Keratinocyte (primary cell): ENCODE data around the gene BOD1L1. TPM values are rescaled to one million over a fixed set of nuclear protein-coding genes. Genes with fewer than 3 reads are reported as not detected.
A peak's percentile ranks its signal among the peaks of the same experiment; 100 is the strongest.

ENCODE experiments used
- DNase-seq: peaks from one replicate; pipeline ENCODE4 v3.0.0-alpha.2; 2011; ENCODE audit warnings: low read depth, missing footprints, low spot score
- FAIRE-seq: peaks from 2 replicates; lab custom pipeline; 2011; peaks lifted over from hg19 to GRCh38; lab: Jason Lieb, UNC
- H2AFZ ChIP-seq: 2 replicates; pipeline ENCODE4 v1.6.0; 2012; ENCODE audit warnings: low read length, control low read depth, inconsistent platforms; ENCODE audit not compliant: control insufficient read depth
- H3K27ac ChIP-seq: 2 replicates; pipeline ENCODE4 v1.5.1; 2011; ENCODE audit warnings: low read length; ENCODE audit not compliant: control insufficient read depth, insufficient read depth
- H3K27me3 ChIP-seq: 3 replicates; pipeline ENCODE4 v1.6.0; 2011; ENCODE audit warnings: low read length; ENCODE audit not compliant: control insufficient read depth, insufficient read depth; ENCODE audit errors: extremely low read depth
- H3K36me3 ChIP-seq, 2 experiments: 2 replicates in 1 of 2; 3 replicates in 1 of 2; pipeline ENCODE4 v1.5.1; 2011; ENCODE audit warnings: low read length in 2 of 2, mild to moderate bottlenecking in 1 of 2; ENCODE audit not compliant: control insufficient read depth in 2 of 2, insufficient read depth in 2 of 2; ENCODE audit errors: extremely low read depth in 1 of 2
- H3K4me1 ChIP-seq: 3 replicates; pipeline ENCODE4 v1.5.1; 2011; ENCODE audit warnings: low read length; ENCODE audit not compliant: control insufficient read depth, insufficient read depth; ENCODE audit errors: extremely low read depth
- H3K4me2 ChIP-seq: 3 replicates; pipeline ENCODE4 v1.6.0; 2011; ENCODE audit warnings: low read depth, low read length; ENCODE audit not compliant: control insufficient read depth, insufficient read depth; ENCODE audit errors: extremely low read depth
- H3K4me3 ChIP-seq, 3 experiments: fragments of 200-600 bp in 1 of 3; sonication (generic) in 1 of 3; 2 replicates in 2 of 3; 3 replicates in 1 of 3; pipeline ENCODE4 v1.5.1; 2011 to 2016; ENCODE audit warnings: low read length in 3 of 3, mild to moderate bottlenecking in 3 of 3, control low read depth in 2 of 3, inconsistent platforms in 1 of 3, low read depth in 1 of 3, mixed read lengths in 1 of 3, mixed run types in 1 of 3, moderate library complexity in 1 of 3; ENCODE audit not compliant: control insufficient read depth in 2 of 3, insufficient read depth in 2 of 3; ENCODE audit errors: extremely low read depth in 1 of 3
- H3K79me2 ChIP-seq: 2 replicates; pipeline ENCODE4 v1.6.0; 2012; ENCODE audit warnings: low read length; ENCODE audit not compliant: control insufficient read depth, insufficient read depth
- H3K9ac ChIP-seq: 3 replicates; pipeline ENCODE4 v1.6.0; 2011; ENCODE audit warnings: low read length; ENCODE audit not compliant: control insufficient read depth, insufficient read depth; ENCODE audit errors: extremely low read depth
- H3K9me1 ChIP-seq: 3 replicates; pipeline ENCODE4 v1.6.0; 2011; ENCODE audit warnings: low read length; ENCODE audit not compliant: control insufficient read depth, insufficient read depth; ENCODE audit errors: extremely low read depth
- H3K9me3 ChIP-seq: 2 replicates; pipeline ENCODE4 v1.5.1; 2012; ENCODE audit warnings: low read depth, low read length; ENCODE audit not compliant: control insufficient read depth
- H4K20me1 ChIP-seq: 3 replicates; pipeline ENCODE4 v1.6.0; 2011; ENCODE audit warnings: low read length; ENCODE audit not compliant: control insufficient read depth, insufficient read depth; ENCODE audit errors: extremely low read depth
- EZH2 ChIP-seq: IDR thresholded peaks from one replicate; pipeline ENCODE4 v1.6.1; 2012; ENCODE audit warnings: inconsistent platforms, mild to moderate bottlenecking, low read length, moderate library complexity
- dilution Hi-C: fragments of 300-500 bp; cut with MboI; formaldehyde crosslinking; loops from one replicate; pipeline ENCODE4 v1.7.0; 2020; ENCODE audit warnings: low sequenced_read_pairs; ENCODE audit not compliant: extremely low pct_ligation_motif_present
- polyA plus RNA-seq, 5 experiments: library from polyadenylated mRNA; depleted of rRNA in 3 of 5; stranded (reverse) in 3 of 5; stranded (forward) in 1 of 5; unstranded in 1 of 5; fragments of >200 nt; gene quantifications; 1 replicate in 1 of 5; 2 replicates in 3 of 5; 3 replicates in 1 of 5; pipeline versions ENCODE4 v1.2.1 to v1.2.3, GENCODE V29; 2011 to 2012; ENCODE audit warnings: missing spikeins in 2 of 5, low read depth in 1 of 5, low replicate concordance in 1 of 5
- TF ChIP-seq, protein P1 (sequence below), 3 experiments: IDR thresholded peaks in 1 of 3; conservative IDR thresholded peaks in 1 of 3; optimal IDR thresholded peaks in 1 of 3; 2 replicates in 2 of 3; 3 replicates in 1 of 3; pipeline versions ENCODE3 to v1.5.1; 2011; ENCODE audit warnings: low read length in 3 of 3, mild to moderate bottlenecking in 3 of 3, moderate library complexity in 2 of 3, control low read depth in 1 of 3, inconsistent platforms in 1 of 3; ENCODE audit not compliant: insufficient read depth in 2 of 3; ENCODE audit errors: extremely low read depth in 1 of 3

The BOD1L1 gene
- polyA plus RNA-seq, 1 donor (not counting 4 experiments of a cell fraction or from before 2014, with no cell fraction given): 20.6 TPM

DNA sequence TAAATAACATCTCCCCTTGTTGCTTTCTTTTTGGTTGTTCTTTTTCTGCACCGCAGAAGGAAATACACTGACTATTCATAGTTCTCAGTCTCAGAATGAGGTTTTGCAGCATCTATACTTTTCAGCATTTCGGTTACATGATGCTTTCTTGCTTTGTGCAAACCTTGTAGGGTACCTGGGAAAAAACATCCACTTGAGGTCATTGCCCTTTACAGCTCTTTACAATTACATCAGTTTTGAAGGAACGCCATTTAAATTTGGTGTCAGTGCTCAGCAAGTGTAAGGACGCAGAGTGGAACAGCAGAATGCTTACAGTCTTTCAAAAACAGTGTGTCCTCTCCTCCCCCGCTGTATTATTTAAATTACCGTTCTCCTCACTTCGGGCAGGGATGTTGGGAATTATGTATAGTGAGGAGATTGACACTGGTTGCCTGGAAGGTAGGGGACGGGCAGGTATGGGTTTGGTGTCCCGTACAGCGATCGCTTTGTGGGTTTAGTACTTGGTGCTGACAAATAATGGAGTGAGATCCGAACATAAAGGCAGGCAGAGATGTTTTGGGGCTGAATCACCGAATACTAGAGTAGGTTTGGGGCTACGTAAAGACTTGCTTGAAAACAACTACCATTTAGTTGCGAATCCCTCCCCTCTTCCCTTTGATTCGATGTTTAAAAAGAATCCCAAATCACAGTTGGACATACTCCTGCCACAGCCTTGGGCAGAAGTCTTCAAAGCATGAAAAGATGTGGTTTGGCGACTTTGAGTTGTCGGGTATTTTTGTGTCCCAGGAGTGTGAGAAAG is 81.2 kb downstream of the BOD1L1 start:
- dilution Hi-C loops: no loop called here
- Histone ChIP-seq H3K4me1 (peaks cover 18% of the 10 kb centered on the region), H2AFZ (peak overlapping the region; percentile 80), H3K79me2 (no peaks in the 10 kb centered on the region), H3K27ac (no peak overlapping the region), H3K27me3 (peaks cover 56% of the 10 kb centered on the region), H3K4me3 (peak overlapping the region in 1 of 3 experiments; percentile 51), H3K36me3 (no peaks in the 10 kb centered on the region), H3K4me2 (peak overlapping the region; percentile 68), H3K9me1 (no peaks in the 10 kb centered on the region), H3K9me3 (peaks cover 2% of the 10 kb centered on the region), H3K9ac (no peak overlapping the region), H4K20me1 (no peaks in the 10 kb centered on the region)
- DNase-seq (no peak), FAIRE-seq (no peak)
- TF ChIP-seq, protein P1, sequence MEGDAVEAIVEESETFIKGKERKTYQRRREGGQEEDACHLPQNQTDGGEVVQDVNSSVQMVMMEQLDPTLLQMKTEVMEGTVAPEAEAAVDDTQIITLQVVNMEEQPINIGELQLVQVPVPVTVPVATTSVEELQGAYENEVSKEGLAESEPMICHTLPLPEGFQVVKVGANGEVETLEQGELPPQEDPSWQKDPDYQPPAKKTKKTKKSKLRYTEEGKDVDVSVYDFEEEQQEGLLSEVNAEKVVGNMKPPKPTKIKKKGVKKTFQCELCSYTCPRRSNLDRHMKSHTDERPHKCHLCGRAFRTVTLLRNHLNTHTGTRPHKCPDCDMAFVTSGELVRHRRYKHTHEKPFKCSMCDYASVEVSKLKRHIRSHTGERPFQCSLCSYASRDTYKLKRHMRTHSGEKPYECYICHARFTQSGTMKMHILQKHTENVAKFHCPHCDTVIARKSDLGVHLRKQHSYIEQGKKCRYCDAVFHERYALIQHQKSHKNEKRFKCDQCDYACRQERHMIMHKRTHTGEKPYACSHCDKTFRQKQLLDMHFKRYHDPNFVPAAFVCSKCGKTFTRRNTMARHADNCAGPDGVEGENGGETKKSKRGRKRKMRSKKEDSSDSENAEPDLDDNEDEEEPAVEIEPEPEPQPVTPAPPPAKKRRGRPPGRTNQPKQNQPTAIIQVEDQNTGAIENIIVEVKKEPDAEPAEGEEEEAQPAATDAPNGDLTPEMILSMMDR (optimal IDR thresholded peaks at IDR 0.05 in 1 of 3, IDR thresholded peaks at IDR 0.05 in 1 of 3, conservative IDR thresholded peaks at IDR 0.05 in 1 of 3; ENCODE audit: extremely low read depth in 1 of 3, insufficient read depth in 2 of 3, low read length in 3 of 3): no peak
- no peak for TF ChIP-seq EZH2

DNA sequence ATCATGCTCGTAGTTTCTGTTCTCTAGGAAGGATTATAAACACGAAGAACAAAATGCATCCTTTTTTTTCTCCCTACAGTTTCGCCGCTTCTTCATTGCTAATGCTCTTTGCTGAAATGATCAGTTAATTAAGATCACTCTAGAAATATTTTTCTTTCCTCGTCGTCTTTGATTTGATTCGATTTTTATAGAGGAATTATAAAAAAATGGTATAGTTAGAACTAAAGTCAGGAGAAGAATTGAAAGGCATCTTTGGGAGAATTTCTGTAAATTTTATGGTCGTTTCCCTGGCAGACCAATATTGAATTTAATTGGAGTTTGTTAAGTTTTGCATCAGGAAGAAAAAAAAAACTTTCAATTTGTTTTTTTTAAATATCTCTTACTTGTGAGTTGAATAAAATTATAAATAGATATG is 82.1 kb downstream of the BOD1L1 start:
- peaks cover 2% of the 10 kb centered on the region for H3K9me3 ChIP-seq
- no peak for DNase-seq
- no peaks in the 10 kb centered on the region for H4K20me1 ChIP-seq
- H3K4me3 ChIP-seq: peak overlapping the region in 2 of 3 experiments; percentile 67 to 78
- H3K27me3 ChIP-seq: peaks cover 65% of the 10 kb centered on the region
- no peaks in the 10 kb centered on the region for H3K9me1 ChIP-seq
- peaks cover 18% of the 10 kb centered on the region for H3K4me1 ChIP-seq
- TF ChIP-seq, protein P1 (optimal IDR thresholded peaks at IDR 0.05 in 1 of 3, IDR thresholded peaks at IDR 0.05 in 1 of 3, conservative IDR thresholded peaks at IDR 0.05 in 1 of 3; ENCODE audit: extremely low read depth in 1 of 3, insufficient read depth in 2 of 3, low read length in 3 of 3): no peak
- peak; percentile 4 for TF ChIP-seq EZH2
- FAIRE-seq: no peak
- dilution Hi-C loops: no loop called here
- H3K36me3 ChIP-seq: no peaks in the 10 kb centered on the region
- H3K79me2 ChIP-seq: no peaks in the 10 kb centered on the region
- peak overlapping the region; percentile 86 for H3K4me2 ChIP-seq
- H3K9ac ChIP-seq: no peak overlapping the region
- no peak overlapping the region for H2AFZ ChIP-seq
- H3K27ac ChIP-seq: no peak overlapping the region
